Right lobe of liver (tissue), 4 donors: ENCODE results near the gene AHNAK2.

Experiments
- POLR2A ChIP-seq: fragments of 450-650 bp; IDR thresholded peaks from one replicate; pipeline ENCODE4 v1.6.1; 2017; ENCODE audit warnings: antibody characterized with exemption, mild to moderate bottlenecking
- TF ChIP-seq, protein P1 (sequence below), 4 donors: fragments of 200-600 bp in 3 of 4; fragments of 450-650 bp in 1 of 4; IDR thresholded peaks; one replicate each; pipeline versions ENCODE4 v1.5.1 to v1.8.0; 2016 to 2022; ENCODE audit warnings: antibody characterized with exemption in 4 of 4, mild to moderate bottlenecking in 2 of 4
- donor health status: DM: no; HTN: no; CAD: no.
- donor health status: DM: no; HTN: no; CAD: no.
- donor health status: DM: no; HTN: yes; CAD: no.

DNA sequence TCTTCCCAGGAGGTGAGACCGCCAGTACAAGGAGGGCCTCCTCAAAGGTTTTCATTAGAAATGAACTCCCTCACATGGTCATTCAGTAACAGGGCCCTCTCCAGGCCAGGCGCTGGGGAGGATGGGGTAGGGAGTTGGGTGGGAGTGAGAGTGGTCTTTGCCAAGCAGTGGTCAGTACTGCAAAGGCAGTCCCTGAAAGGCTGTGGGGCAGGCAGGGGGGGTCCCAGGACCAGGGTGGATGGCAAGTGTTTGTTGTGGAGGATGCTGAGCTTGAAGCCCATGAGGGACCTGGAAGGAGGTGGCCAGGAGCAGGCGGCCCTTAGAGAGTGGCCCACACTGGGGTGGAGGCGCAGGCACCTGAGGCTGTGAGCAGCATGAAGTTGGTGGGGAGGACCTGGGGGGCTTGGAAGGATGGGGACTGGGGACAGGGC is 87.0 kb downstream of the AHNAK2 start:
- no peak for TF ChIP-seq POLR2A
- TF ChIP-seq, protein P1, sequence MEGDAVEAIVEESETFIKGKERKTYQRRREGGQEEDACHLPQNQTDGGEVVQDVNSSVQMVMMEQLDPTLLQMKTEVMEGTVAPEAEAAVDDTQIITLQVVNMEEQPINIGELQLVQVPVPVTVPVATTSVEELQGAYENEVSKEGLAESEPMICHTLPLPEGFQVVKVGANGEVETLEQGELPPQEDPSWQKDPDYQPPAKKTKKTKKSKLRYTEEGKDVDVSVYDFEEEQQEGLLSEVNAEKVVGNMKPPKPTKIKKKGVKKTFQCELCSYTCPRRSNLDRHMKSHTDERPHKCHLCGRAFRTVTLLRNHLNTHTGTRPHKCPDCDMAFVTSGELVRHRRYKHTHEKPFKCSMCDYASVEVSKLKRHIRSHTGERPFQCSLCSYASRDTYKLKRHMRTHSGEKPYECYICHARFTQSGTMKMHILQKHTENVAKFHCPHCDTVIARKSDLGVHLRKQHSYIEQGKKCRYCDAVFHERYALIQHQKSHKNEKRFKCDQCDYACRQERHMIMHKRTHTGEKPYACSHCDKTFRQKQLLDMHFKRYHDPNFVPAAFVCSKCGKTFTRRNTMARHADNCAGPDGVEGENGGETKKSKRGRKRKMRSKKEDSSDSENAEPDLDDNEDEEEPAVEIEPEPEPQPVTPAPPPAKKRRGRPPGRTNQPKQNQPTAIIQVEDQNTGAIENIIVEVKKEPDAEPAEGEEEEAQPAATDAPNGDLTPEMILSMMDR (IDR thresholded peaks at IDR 0.05), result no peak
